ENCODE data around the gene PPHLN1. TPM values are rescaled to one million over a fixed set of nuclear protein-coding genes. Genes with fewer than 3 reads are reported as not detected.

The PPHLN1 gene
- total and polyA plus RNA-seq, 2 donors (not counting 1 experiment from before 2014, with no cell fraction given) = 47.6 to 91.4 TPM

GRCh38 chr12:42394429-42394828 is 68.5 kb downstream of the PPHLN1 start:
- no peaks in the 10 kb centered on the region for H3K9me3 ChIP-seq (ENCODE audit: control insufficient read depth, insufficient read depth, low read depth, low read length)
- no peak overlapping the region for H3K9ac ChIP-seq (ENCODE audit: insufficient read depth, low read length)
- H3K4me2 ChIP-seq (ENCODE audit: extremely low read depth, insufficient read depth, low read length) = no peak overlapping the region
- H4K20me1 ChIP-seq (ENCODE audit: control insufficient read depth, extremely low read depth, insufficient read depth, low read length) = no peaks in the 10 kb centered on the region
- H3K4me1 ChIP-seq (ENCODE audit: control insufficient read depth, extremely low read depth, insufficient read depth, low read length) = no peaks in the 10 kb centered on the region
- no peak for TF ChIP-seq EZH2 (IDR thresholded peaks at IDR 0.05; ENCODE audit: low read length, missing control alignments)
- TF ChIP-seq, protein P1, sequence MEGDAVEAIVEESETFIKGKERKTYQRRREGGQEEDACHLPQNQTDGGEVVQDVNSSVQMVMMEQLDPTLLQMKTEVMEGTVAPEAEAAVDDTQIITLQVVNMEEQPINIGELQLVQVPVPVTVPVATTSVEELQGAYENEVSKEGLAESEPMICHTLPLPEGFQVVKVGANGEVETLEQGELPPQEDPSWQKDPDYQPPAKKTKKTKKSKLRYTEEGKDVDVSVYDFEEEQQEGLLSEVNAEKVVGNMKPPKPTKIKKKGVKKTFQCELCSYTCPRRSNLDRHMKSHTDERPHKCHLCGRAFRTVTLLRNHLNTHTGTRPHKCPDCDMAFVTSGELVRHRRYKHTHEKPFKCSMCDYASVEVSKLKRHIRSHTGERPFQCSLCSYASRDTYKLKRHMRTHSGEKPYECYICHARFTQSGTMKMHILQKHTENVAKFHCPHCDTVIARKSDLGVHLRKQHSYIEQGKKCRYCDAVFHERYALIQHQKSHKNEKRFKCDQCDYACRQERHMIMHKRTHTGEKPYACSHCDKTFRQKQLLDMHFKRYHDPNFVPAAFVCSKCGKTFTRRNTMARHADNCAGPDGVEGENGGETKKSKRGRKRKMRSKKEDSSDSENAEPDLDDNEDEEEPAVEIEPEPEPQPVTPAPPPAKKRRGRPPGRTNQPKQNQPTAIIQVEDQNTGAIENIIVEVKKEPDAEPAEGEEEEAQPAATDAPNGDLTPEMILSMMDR (conservative IDR thresholded peaks at IDR 0.05 in 1 of 2, IDR thresholded peaks at IDR 0.05 in 1 of 2; ENCODE audit: low read depth in 1 of 2, low read length in 2 of 2) = no peak
- no peak for DNase-seq (ENCODE audit: low read depth in 2 of 2)
- H3K4me3 ChIP-seq (replicated peaks in 1 of 4; ENCODE audit: control extremely low read depth in 1 of 4, insufficient read depth in 1 of 4, low read depth in 3 of 4, low read length in 4 of 4) = no peak overlapping the region
- no peaks in the 10 kb centered on the region for H3K79me2 ChIP-seq (ENCODE audit: control insufficient read depth, insufficient read depth, low read length)
- H3K27me3 ChIP-seq (ENCODE audit: control insufficient read depth, insufficient read depth, low read length) = no peaks in the 10 kb centered on the region
- no peak overlapping the region for H2AFZ ChIP-seq (ENCODE audit: low read length)
- H3K27ac ChIP-seq (ENCODE audit: insufficient read depth, low read length) = no peak overlapping the region
- no peaks in the 10 kb centered on the region for H3K36me3 ChIP-seq (ENCODE audit: control insufficient read depth, insufficient read depth, low read length)

DNA sequence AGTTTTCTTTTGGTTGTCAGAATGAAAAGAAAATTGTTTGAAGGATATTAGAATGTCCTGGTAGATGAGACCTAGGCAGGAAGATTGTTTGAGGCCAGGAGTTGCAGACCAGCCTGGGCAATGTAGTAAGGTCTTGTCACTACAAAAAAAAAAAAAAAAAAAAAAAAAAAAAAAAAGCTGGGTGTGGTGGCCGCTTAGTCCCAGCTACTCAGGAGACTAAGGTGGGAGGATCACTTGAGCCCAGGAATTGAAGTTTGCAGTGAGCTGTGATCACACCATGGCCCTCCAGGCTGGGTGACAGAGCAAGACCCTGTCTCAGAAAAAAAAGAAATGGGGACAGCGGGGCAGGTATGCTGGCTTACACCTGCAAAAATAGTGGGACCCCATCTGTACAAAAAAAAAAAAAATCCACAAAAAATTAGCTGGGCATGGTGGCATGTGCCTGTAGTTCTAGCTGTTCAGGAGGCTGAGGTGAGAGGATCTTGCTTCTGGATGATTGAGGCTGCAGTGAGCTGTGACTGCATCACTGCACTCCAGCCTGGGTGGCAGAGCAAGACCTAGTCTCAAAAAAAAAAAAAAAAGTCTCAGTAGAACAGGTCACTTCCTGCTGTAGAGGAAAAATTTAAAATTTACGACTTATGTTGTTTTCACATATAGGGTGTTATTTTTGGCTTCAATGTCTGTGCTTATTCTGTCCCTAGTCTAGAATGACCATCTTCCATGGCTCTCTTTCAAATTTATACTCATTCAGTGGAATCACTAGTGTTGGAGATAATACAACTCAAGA is 70.7 kb downstream of the PPHLN1 start:
- DNase-seq (ENCODE audit: low read depth in 2 of 2) = no peak

GRCh38 chr12:42402821-42403411 is 76.9 kb downstream of the PPHLN1 start:
- TF ChIP-seq, protein P1 (conservative IDR thresholded peaks at IDR 0.05 in 1 of 2, IDR thresholded peaks at IDR 0.05 in 1 of 2; ENCODE audit: low read depth in 1 of 2, low read length in 2 of 2) = no peak
- TF ChIP-seq EZH2 (IDR thresholded peaks at IDR 0.05; ENCODE audit: low read length, missing control alignments) = no peak
- Histone ChIP-seq H3K9ac (ENCODE audit: insufficient read depth, low read length) (no peak overlapping the region), H3K9me3 (ENCODE audit: control insufficient read depth, insufficient read depth, low read depth, low read length) (no peaks in the 10 kb centered on the region), H3K27ac (ENCODE audit: insufficient read depth, low read length) (no peak overlapping the region), H2AFZ (ENCODE audit: low read length) (no peak overlapping the region), H3K36me3 (ENCODE audit: control insufficient read depth, insufficient read depth, low read length) (no peaks in the 10 kb centered on the region), H4K20me1 (ENCODE audit: control insufficient read depth, extremely low read depth, insufficient read depth, low read length) (no peaks in the 10 kb centered on the region), H3K4me3 (replicated peaks in 1 of 4; ENCODE audit: control extremely low read depth in 1 of 4, insufficient read depth in 1 of 4, low read depth in 3 of 4, low read length in 4 of 4) (no peak overlapping the region), H3K79me2 (ENCODE audit: control insufficient read depth, insufficient read depth, low read length) (no peaks in the 10 kb centered on the region), H3K4me2 (ENCODE audit: extremely low read depth, insufficient read depth, low read length) (no peak overlapping the region), H3K27me3 (ENCODE audit: control insufficient read depth, insufficient read depth, low read length) (no peaks in the 10 kb centered on the region), H3K4me1 (ENCODE audit: control insufficient read depth, extremely low read depth, insufficient read depth, low read length) (no peaks in the 10 kb centered on the region)
- DNase-seq (ENCODE audit: low read depth in 2 of 2) = peak in 1 of 2 donors; percentile 29

More for the DNA sequence above, 70.7 kb downstream of the PPHLN1 start:
- Histone ChIP-seq H3K27me3 (ENCODE audit: control insufficient read depth, insufficient read depth, low read length) (no peaks in the 10 kb centered on the region), H3K79me2 (ENCODE audit: control insufficient read depth, insufficient read depth, low read length) (no peaks in the 10 kb centered on the region), H3K4me2 (ENCODE audit: extremely low read depth, insufficient read depth, low read length) (no peak overlapping the region), H2AFZ (ENCODE audit: low read length) (no peak overlapping the region), H3K9me3 (ENCODE audit: control insufficient read depth, insufficient read depth, low read depth, low read length) (no peaks in the 10 kb centered on the region), H3K4me1 (ENCODE audit: control insufficient read depth, extremely low read depth, insufficient read depth, low read length) (no peaks in the 10 kb centered on the region), H3K27ac (ENCODE audit: insufficient read depth, low read length) (no peak overlapping the region), H3K9ac (ENCODE audit: insufficient read depth, low read length) (no peak overlapping the region), H3K4me3 (replicated peaks in 1 of 4; ENCODE audit: control extremely low read depth in 1 of 4, insufficient read depth in 1 of 4, low read depth in 3 of 4, low read length in 4 of 4) (no peak overlapping the region), H4K20me1 (ENCODE audit: control insufficient read depth, extremely low read depth, insufficient read depth, low read length) (no peaks in the 10 kb centered on the region), H3K36me3 (ENCODE audit: control insufficient read depth, insufficient read depth, low read length) (no peaks in the 10 kb centered on the region)
- TF ChIP-seq EZH2 (IDR thresholded peaks at IDR 0.05; ENCODE audit: low read length, missing control alignments) = no peak
- TF ChIP-seq, protein P1 (conservative IDR thresholded peaks at IDR 0.05 in 1 of 2, IDR thresholded peaks at IDR 0.05 in 1 of 2; ENCODE audit: low read depth in 1 of 2, low read length in 2 of 2) = no peak

Data from fibroblast of lung (primary cell).